Pulmonary artery endothelial cell (primary cell): Measurements from ENCODE around the gene FAM228A. TPM values are rescaled to one million over a fixed set of nuclear protein-coding genes. Genes with fewer than 3 reads are reported as not detected.

ENCODE experiments used
- DNase-seq: peaks from one replicate; pipeline ENCODE4 v3.0.0-alpha.2; 2011; ENCODE audit warnings: low read depth, low spot score
- total RNA-seq: library from RNA; depleted of rRNA; stranded (reverse); fragments of >200 nt; gene quantifications from 2 replicates; pipeline ENCODE4 v1.2.3, GENCODE V29; 2014

Gene FAM228A
- total RNA-seq, 1 donor from 2014 or later, result 0.46 TPM

DNA sequence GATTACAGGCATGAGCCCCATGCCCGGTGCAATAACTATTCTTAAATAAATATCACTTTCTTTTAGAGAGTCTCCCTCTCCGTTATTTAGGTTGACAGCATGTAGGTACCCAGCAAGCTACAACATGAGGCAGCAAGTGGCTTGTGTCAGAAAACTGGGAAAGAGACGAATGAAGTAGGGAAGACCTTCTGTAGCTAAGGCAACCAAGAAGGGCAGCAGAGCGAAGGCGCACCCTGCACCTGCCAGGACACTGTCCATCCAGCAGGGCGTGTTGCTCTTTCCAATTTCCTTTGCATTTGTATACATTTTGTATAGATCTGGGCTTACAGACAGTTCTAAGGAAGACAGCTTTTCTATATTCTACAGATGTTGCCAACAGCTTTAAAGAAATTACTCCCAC lies 48.1 kb downstream of the FAM228A start:
- DNase-seq, result no peak

DNA sequence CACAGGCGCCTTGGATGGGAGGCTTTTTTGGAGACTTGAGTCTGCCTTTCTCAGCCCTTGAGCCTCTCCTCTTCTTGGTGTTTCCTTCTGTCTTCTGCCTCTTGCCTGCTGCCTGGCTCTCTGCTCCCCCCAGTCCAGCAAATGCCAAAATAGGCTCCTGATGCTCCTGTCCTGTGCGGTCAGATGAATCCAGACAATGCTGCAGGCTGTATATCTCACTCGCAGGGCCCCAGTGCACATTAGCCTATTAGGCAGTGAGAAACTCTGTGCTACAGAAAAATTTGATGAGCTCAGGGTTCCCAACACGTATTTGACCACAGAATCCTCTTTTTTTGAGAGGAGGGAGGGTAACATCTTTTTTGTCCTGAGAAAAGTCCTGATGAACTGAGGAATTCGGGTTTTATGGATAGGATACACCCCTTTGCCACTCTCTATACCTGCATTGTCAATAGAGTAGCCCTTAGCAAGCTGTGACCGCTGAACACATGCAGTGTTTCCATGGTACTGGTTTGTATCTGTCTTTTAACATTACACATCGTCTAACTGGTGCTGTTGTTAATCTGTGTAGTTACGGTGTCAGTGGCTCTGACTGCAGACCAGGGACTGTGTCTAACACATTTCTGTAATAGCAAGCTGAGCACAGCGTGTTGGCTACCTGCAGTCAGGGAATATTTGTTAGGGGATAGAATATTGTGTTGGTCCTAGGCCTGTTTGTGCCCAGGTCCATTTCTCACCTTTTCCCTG lies 50.8 kb downstream of the FAM228A start:
- DNase-seq, result no peak

DNA sequence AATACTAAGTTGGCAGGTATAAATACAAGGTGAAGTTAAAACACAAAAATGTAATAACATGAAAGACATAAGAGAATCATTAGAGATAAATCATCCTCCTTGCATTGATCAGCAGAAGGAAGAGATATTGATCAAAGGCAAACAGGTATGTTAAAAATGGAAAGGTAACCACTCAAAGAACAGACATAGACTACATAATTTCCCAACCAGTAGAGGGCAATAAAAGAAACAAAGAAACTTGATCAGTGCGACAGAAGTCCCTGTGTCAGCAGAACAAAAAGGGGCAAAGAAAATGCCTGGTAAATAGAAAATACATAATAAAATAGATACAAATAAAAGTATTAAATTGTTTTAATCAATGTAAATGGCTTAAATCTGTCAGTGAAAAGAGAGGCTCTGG lies 53.6 kb downstream of the FAM228A start:
- DNase-seq, result peak; percentile 4

DNA sequence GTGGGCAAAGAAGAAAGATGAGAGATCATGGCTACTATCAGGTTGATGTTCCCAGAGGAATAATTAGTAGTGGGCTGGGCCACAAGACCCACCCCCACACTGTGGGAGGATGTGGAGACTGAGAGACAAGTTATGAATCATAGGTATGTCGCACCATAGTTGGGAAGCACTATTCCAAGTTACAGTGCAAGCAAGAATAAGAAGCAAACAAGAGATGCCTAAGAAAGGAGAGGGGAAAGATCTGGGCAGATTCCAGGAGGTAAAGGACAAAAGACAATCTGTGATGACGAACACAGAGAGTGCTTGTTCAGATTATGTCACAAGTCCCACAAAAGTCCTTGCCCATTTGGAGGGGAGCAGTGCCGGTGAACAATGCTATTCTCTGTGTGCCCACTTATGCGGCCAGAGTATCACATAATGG lies 56.6 kb downstream of the FAM228A start:
- DNase-seq, result no peak

DNA sequence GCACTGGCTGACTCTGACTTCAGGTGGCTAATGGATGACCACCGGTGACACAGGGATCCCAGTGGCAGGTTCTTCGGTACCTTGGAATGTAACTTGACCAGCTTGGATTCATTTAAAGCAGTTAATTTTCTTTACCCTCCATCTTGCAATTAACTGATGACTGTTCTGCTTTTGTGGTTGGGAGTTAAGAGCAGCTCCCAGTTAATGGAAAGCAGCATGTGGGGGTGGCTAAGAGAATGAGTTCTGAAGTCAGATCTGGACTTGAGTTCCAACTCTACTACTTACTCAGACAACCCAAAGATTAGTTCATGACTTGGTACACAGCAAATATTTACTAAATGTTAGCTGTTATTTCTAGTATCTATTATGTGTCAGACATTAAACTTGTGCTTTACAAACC lies 58.5 kb downstream of the FAM228A start:
- no peak for DNase-seq

DNA sequence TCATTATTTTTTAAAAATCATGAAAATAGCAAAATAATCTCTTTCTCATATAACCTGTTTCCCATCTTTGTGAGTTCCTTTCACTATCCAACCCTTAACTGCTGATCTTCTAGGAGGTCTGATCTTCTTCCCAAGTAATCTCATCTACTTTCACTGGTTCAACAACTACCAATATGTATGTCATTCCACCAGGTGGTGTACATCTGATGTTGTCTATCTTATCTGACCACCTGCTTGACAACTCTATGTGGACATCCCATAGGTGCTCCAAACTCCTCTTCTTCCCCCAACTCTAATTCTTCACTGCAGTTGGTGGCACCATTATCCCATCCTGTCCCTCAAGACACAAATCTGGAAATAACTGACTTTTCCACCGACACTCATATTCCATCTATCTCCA lies 62.5 kb downstream of the FAM228A start:
- no peak for DNase-seq

DNA sequence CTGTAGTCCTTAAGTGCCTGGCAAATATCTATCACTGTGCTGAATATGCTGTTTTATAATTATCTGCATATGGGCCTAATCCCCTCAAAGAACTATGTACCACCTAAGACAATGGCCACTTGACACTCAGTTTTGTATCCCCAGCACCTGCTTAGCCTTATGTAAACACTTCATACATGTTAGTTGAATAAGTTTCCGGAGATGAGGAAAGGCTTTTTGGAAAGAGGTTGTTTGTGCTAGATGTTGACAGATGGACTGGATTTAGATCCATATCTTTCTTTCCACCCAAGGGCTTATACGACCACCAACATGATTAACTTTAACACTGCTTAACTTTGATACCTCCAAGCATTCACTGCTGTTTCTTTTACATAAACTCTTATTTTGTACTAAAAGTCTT lies 63.3 kb downstream of the FAM228A start:
- DNase-seq, result no peak

DNA sequence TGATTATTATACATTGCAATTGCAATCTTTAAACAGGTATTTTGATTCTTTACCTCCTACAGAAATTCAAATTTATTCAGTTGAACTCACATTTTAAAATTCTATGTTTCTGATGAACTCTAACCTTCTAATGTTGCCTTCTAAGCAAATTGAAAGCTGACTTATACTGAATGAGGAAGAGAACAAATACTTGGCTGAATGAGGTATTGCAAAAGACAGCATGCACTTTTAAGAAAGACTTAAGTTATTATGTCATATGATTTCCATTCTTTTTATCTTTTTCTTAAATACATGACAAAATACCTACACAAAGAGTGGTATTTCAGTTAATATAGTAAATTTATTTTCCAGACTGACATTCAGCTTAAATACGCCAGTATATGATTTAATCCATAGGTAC lies 64.7 kb downstream of the FAM228A start:
- no peak for DNase-seq

Other genes starting within 250 kb of the FAM228A start
- 11.4 and 14.5 TPM in 2 replicates for gene ATAD2B, start 247.9 kb upstream of the FAM228A start, total RNA-seq
- 8.7 and 11.7 TPM in 2 replicates for gene UBXN2A, start 234.6 kb upstream of the FAM228A start, total RNA-seq
- gene MFSD2B, start 165.0 kb upstream of the FAM228A start, total RNA-seq, result 0.26 and 0.35 TPM in 2 replicates
- 11.3 and 23.4 TPM in 2 replicates for gene WDCP, start 127.7 kb upstream of the FAM228A start, total RNA-seq
- gene FKBP1B, start 125.3 kb upstream of the FAM228A start, total RNA-seq, result 21.8 and 22.8 TPM in 2 replicates
- gene SF3B6, start 98.7 kb upstream of the FAM228A start, total RNA-seq, result 179 and 232 TPM in 2 replicates
- gene TP53I3, start 90.2 kb upstream of the FAM228A start, total RNA-seq, result 57.5 and 75.2 TPM in 2 replicates
- gene PFN4, start 51.7 kb upstream of the FAM228A start, total RNA-seq, result 0.14 and 0.59 TPM in 2 replicates
- gene FAM228B, start 51.6 kb upstream of the FAM228A start, total RNA-seq, result 4.1 and 5.8 TPM in 2 replicates
- gene ITSN2, start 185.5 kb downstream of the FAM228A start, total RNA-seq, result 47.9 and 58.4 TPM in 2 replicates